Activated CD4-positive, alpha-beta memory T cell treated with anti-CD3 and anti-CD28 coated beads for 36 hours (primary cell): ENCODE data around the gene MARK2. TPM values are rescaled to one million over a fixed set of nuclear protein-coding genes. Genes with fewer than 3 reads are reported as not detected.
"Not testable (repeated sequence)": the region's sequence is repeated elsewhere in the genome, so short reads cannot be mapped to it uniquely, and the experiment has no call there.

Experiments
- CTCF ChIA-PET: fragments of 350-600 bp; sonication (Branson Sonifier 250); formaldehyde crosslinking; loops from one replicate; lab custom pipeline; 2021; ENCODE audit warnings: antibody characterized with exemption, inconsistent platforms; lab: Charles Lee
- POLR2A ChIA-PET: fragments of 350-600 bp; sonication (Branson Sonifier 250); formaldehyde crosslinking; loops from one replicate; lab custom pipeline; 2021; ENCODE audit warnings: antibody characterized with exemption; lab: Charles Lee
- DNase-seq: peaks from one replicate; pipeline ENCODE4 v3.0.0-alpha.2; 2020
- H3K27ac Mint-ChIP-seq: one replicate; pipeline ENCODE4 v1.8.0; 2021; ENCODE audit warnings: mixed read lengths
- H3K27me3 Mint-ChIP-seq: one replicate; pipeline ENCODE4 v1.8.0; 2021; ENCODE audit warnings: mixed read lengths
- H3K36me3 Mint-ChIP-seq: one replicate; pipeline ENCODE4 v1.8.0; 2021; ENCODE audit warnings: mixed read lengths
- H3K4me1 Mint-ChIP-seq: one replicate; pipeline ENCODE4 v1.8.0; 2021; ENCODE audit warnings: low read depth, mixed read lengths
- H3K4me3 Mint-ChIP-seq: one replicate; pipeline ENCODE4 v1.8.0; 2021; ENCODE audit warnings: mild to moderate bottlenecking, mixed read lengths
- H3K9me3 Mint-ChIP-seq: one replicate; pipeline ENCODE4 v1.8.0; 2021; ENCODE audit warnings: mixed read lengths
- intact Hi-C: fragments of 100-400 bp; cut with micrococcal nuclease; formaldehyde crosslinking; loops from one replicate; pipeline ENCODE4 v1.15.1; 2023
- total RNA-seq, 2 experiments: library from RNA; stranded (reverse); gene quantifications; one replicate each; pipeline ENCODE4 v1.2.3, GENCODE V29; 2021

Gene MARK2
- total RNA-seq = 10 to 100 TPM; 20.0 to 29.0 TPM

GRCh38 chr11:63838678-63839507 is at the start of gene MARK2:
Gene MARK2, plus strand, starts transcription at chr11:63839110. Its CDS starts 397 bp downstream, at chr11:63839507.
- intact Hi-C loops = loop anchor here (1.0 to 5.0 kb wide), 4 partner anchors 49 to 157 kb away; partner anchors contain the start of genes COX8A, NAA40 and RTN3
- Mint-ChIP-seq H3K4me1 (peaks cover 45% of the 10 kb centered on the region), H3K9me3 (no peaks in the 10 kb centered on the region), H3K27me3 (no peaks in the 10 kb centered on the region), H3K36me3 (peaks cover 10% of the 10 kb centered on the region), H3K4me3 (peak within 1 kb of the TSS; percentile 89), H3K27ac (peak within 1 kb of the TSS; percentile 81)
- ChIA-PET CTCF (interaction anchor here (0.6 to 5.8 kb wide), 23 partner anchors 9 to 403 kb away, joined by 3 to 197 read pairs (median 5); partner anchors contain the start of genes COX8A, NAA40, RCOR2 and ZFTA), POLR2A (interaction anchor here (0.7 to 1.4 kb wide), 5 partner anchors 23 to 135 kb away, joined by 3 to 4 read pairs (median 3); partner anchors contain the start of genes COX8A and NAA40)
- peak; percentile 100 for DNase-seq

GRCh38 chr11:63791495-63792167 is 47.3 kb upstream of the MARK2 start:
- ChIA-PET CTCF (no interaction called here), POLR2A (no interaction called here)
- H3K4me3 Mint-ChIP-seq = no peak overlapping the region
- intact Hi-C loops = no loop called here
- H3K36me3 Mint-ChIP-seq = peaks cover 3% of the 10 kb centered on the region
- H3K27me3 Mint-ChIP-seq = peaks cover 3% of the 10 kb centered on the region
- H3K27ac Mint-ChIP-seq = no peak overlapping the region
- H3K4me1 Mint-ChIP-seq = no peaks in the 10 kb centered on the region
- peaks cover 16% of the 10 kb centered on the region for H3K9me3 Mint-ChIP-seq
- DNase-seq = no peak

- Mint-ChIP-seq H3K4me1 (no peaks in the 10 kb centered on the region), H3K27ac (no peak overlapping the region), H3K36me3 (peaks cover 3% of the 10 kb centered on the region), H3K27me3 (peaks cover 8% of the 10 kb centered on the region), H3K9me3 (peaks cover 16% of the 10 kb centered on the region), H3K4me3 (no peak overlapping the region)
- CTCF ChIA-PET = no interaction called here
- intact Hi-C loops = no loop called here
- no peak for DNase-seq
- POLR2A ChIA-PET = no interaction called here
Observed at GRCh38 chr11:63793161-63793560, 45.7 kb upstream of the MARK2 start.

GRCh38 chr11:63795066-63795465 is 43.8 kb upstream of the MARK2 start:
- Mint-ChIP-seq H3K9me3 (peaks cover 16% of the 10 kb centered on the region), H3K36me3 (peaks cover 3% of the 10 kb centered on the region), H3K27me3 (peaks cover 10% of the 10 kb centered on the region), H3K4me1 (no peaks in the 10 kb centered on the region), H3K27ac (no peak overlapping the region), H3K4me3 (no peak overlapping the region)
- ChIA-PET POLR2A (no interaction called here), CTCF (no interaction called here)
- intact Hi-C loops = no loop called here
- no peak for DNase-seq

- no peak for DNase-seq
- Mint-ChIP-seq H3K27me3 (peaks cover 10% of the 10 kb centered on the region), H3K36me3 (no peaks in the 10 kb centered on the region), H3K27ac (no peak overlapping the region), H3K9me3 (no peaks in the 10 kb centered on the region), H3K4me1 (no peaks in the 10 kb centered on the region), H3K4me3 (no peak overlapping the region)
- intact Hi-C loops = no loop called here
- ChIA-PET POLR2A (no interaction called here), CTCF (no interaction called here)
Observed at GRCh38 chr11:63800921-63801320, 38.0 kb upstream of the MARK2 start.

- POLR2A ChIA-PET = no interaction called here
- Mint-ChIP-seq H3K27me3 (peaks cover 3% of the 10 kb centered on the region), H3K36me3 (no peaks in the 10 kb centered on the region), H3K27ac (no peak overlapping the region), H3K4me3 (no peak overlapping the region), H3K4me1 (no peaks in the 10 kb centered on the region), H3K9me3 (no peaks in the 10 kb centered on the region)
- no peak for DNase-seq
- intact Hi-C loops = no loop called here
- CTCF ChIA-PET = no interaction called here
Observed at GRCh38 chr11:63802637-63803414, 36.1 kb upstream of the MARK2 start.

- no peaks in the 10 kb centered on the region for H3K4me1 Mint-ChIP-seq
- POLR2A ChIA-PET = no interaction called here
- intact Hi-C loops = no loop called here
- H3K36me3 Mint-ChIP-seq = no peaks in the 10 kb centered on the region
- no peak for DNase-seq
- no peak overlapping the region for H3K27ac Mint-ChIP-seq
- no peak overlapping the region for H3K4me3 Mint-ChIP-seq
- H3K9me3 Mint-ChIP-seq = no peaks in the 10 kb centered on the region
- CTCF ChIA-PET = no interaction called here
- H3K27me3 Mint-ChIP-seq = no peaks in the 10 kb centered on the region
Observed at GRCh38 chr11:63804259-63804658, 34.7 kb upstream of the MARK2 start.

GRCh38 chr11:63805844-63806415 is 33.0 kb upstream of the MARK2 start:
- no peak overlapping the region for H3K4me3 Mint-ChIP-seq
- no peaks in the 10 kb centered on the region for H3K4me1 Mint-ChIP-seq
- CTCF ChIA-PET = no interaction called here

GRCh38 chr11:63810383-63810782 is 28.5 kb upstream of the MARK2 start:
- H3K9me3 Mint-ChIP-seq, H3K36me3 Mint-ChIP-seq, H3K4me3 Mint-ChIP-seq, H3K27ac Mint-ChIP-seq, DNase-seq, H3K27me3 Mint-ChIP-seq, POLR2A ChIA-PET: not testable (repeated sequence)
- intact Hi-C loops = loop anchor here (5.0 kb wide), 2 partner anchors 43 to 138 kb away; partner anchors contain the start of genes ATL3 and ZFTA
- CTCF ChIA-PET = interaction anchor here (0.8 to 1.4 kb wide), 3 partner anchors 43 to 190 kb away, joined by 3 to 5 read pairs (median 3); no protein-coding TSS in a partner anchor
- H3K4me1 Mint-ChIP-seq = peaks cover 20% of the 10 kb centered on the region

More at GRCh38 chr11:63805844-63806415, 33.0 kb upstream of the MARK2 start:
- intact Hi-C loops = no loop called here
- no peak for DNase-seq
- no peaks in the 10 kb centered on the region for H3K27me3 Mint-ChIP-seq
- H3K9me3 Mint-ChIP-seq = no peaks in the 10 kb centered on the region
- no peaks in the 10 kb centered on the region for H3K36me3 Mint-ChIP-seq
- no peak overlapping the region for H3K27ac Mint-ChIP-seq
- POLR2A ChIA-PET = no interaction called here

GRCh38 chr11:63811522-63811921 is 27.4 kb upstream of the MARK2 start:
- no peak for DNase-seq
- Mint-ChIP-seq H3K9me3 (no peaks in the 10 kb centered on the region), H3K27ac (no peak overlapping the region), H3K4me1 (peaks cover 26% of the 10 kb centered on the region), H3K4me3 (no peak overlapping the region), H3K27me3 (no peaks in the 10 kb centered on the region), H3K36me3 (peaks cover 7% of the 10 kb centered on the region)
- ChIA-PET POLR2A (no interaction called here), CTCF (interaction anchor here (1.4 kb wide), 1 partner anchor 44 kb away, joined by 5 read pairs; no protein-coding TSS in a partner anchor)
- intact Hi-C loops = loop anchor here (5.0 kb wide), 2 partner anchors 44 to 139 kb away; partner anchors contain the start of genes ATL3 and ZFTA

- Mint-ChIP-seq H3K27ac (no peak within 1 kb of the TSS), H3K27me3 (no peaks in the 10 kb centered on the region), H3K9me3 (no peaks in the 10 kb centered on the region), H3K4me3 (peak within 1 kb of the TSS; percentile 79), H3K36me3 (peaks cover 14% of the 10 kb centered on the region), H3K4me1 (peaks cover 26% of the 10 kb centered on the region)
- POLR2A ChIA-PET = interaction anchor here (1.5 kb wide), 1 partner anchor 44 kb away, joined by 4 read pairs; the partner anchor contains the start of gene ZFTA
- CTCF ChIA-PET = no interaction called here
- intact Hi-C loops = loop anchor here (5.0 kb wide), 2 partner anchors 46 to 141 kb away; partner anchors contain the start of genes ATL3 and ZFTA
- peak; percentile 80 for DNase-seq
Observed at GRCh38 chr11:63813035-63813562, 25.8 kb upstream of the MARK2 start, which contains the start of gene SPINDOC. Gene SPINDOC, plus strand, starts transcription at chr11:63813456. Its CDS starts 231 bp downstream, at chr11:63813687.
